Ectodermal cell (in vitro differentiated cells): ENCODE measurements around the gene NAT10.

Source experiments
- H3K27ac ChIP-seq: 2 replicates; pipeline ENCODE4 v1.7.0; 2013; ENCODE audit warnings: mild to moderate bottlenecking, low read depth, low read length; ENCODE audit not compliant: insufficient read depth, poor library complexity, severe bottlenecking
- H3K27me3 ChIP-seq: 2 replicates; pipeline ENCODE4 v1.7.0; 2013; ENCODE audit warnings: mild to moderate bottlenecking, low read length; ENCODE audit not compliant: insufficient read depth, control insufficient read depth, poor library complexity, severe bottlenecking
- H3K36me3 ChIP-seq: one replicate; pipeline ENCODE4 v1.7.0; 2013; ENCODE audit warnings: low read length; ENCODE audit not compliant: control insufficient read depth, insufficient read depth
- H3K4me1 ChIP-seq: one replicate; pipeline ENCODE4 v1.7.0; 2013; ENCODE audit warnings: low read length; ENCODE audit not compliant: control insufficient read depth, insufficient read depth
- H3K4me3 ChIP-seq: 2 replicates; pipeline ENCODE4 v1.7.0; 2013; ENCODE audit warnings: low read depth, low read length, control low read depth; ENCODE audit not compliant: insufficient read depth
- H3K9me3 ChIP-seq: 2 replicates; pipeline ENCODE4 v1.7.0; 2013; ENCODE audit warnings: mild to moderate bottlenecking, low read length, moderate library complexity; ENCODE audit not compliant: control insufficient read depth
- WGBS, 2 experiments: methylation state at CpG; one replicate each; pipeline ENCODE4 v1.1.7; 2013; ENCODE audit warnings: missing lambda C conversion rate in 2 of 2; 5-methylcytosine and 5-hydroxymethylcytosine counted together

The NAT10 gene

DNA sequence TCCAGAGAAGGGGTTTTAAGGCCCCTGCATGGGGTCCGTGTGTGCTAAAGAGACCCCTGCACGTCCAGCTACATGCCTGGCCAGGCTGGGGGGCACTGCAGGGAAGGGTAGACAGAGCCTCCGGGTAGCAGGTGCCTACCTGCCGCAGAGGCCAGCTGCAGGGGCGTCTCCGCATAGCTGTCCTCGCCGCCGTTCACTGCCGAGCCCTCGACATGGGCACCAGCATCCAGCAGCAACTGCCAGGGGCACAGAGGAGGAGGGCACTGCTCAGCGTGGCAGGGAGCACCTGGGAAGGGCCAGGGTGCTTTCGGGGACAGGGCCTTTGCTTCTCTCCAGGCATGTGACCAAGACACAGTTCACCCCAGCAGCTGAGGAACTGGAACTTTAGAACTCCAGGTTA is 59.7 kb downstream of the NAT10 start:
- Histone ChIP-seq H3K4me1 (no peaks in the 10 kb centered on the region), H3K27me3 (no peaks in the 10 kb centered on the region), H3K4me3 (no peak overlapping the region), H3K9me3 (no peaks in the 10 kb centered on the region), H3K27ac (no peak overlapping the region), H3K36me3 (no peaks in the 10 kb centered on the region)
- WGBS, 2 experiments: 93% methylated on average over 13 of the region's 13 CpGs

DNA sequence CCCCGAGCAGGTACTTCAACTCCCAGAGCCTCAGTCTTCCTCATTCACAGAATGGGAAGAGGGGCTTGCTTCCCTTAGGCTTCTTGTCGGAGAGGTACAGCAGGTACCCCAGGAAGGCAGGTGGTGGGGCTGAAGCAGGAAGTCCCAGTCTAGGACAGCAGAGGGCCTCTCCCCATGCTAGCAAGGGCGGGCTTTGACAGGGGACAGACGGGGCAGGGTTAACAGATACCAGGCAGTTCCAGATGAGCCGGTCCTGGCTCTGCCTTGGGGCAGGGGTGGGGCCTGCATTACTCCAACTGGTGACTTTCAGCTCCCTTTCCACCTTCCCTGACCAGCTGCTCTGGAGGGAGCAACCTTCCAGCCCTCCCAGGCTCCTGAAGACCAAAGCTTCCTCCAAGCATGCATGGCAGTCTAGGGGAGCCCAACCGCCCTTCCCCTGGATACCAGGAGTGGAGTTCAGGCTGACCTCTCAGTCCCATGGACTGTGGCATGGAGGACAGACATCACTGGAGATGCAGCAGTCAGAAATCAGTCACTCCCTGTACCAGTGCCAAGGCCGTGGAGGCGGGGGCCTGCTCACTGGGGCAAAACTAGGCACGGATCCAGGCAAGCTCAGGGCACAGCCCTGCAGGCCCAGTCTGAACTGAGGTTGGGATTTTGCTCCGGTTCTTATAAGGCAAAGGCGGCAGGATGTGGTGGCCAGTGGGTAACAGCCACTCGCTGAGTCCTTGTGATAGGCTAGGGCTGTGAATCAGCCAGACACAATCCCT is 60.5 kb downstream of the NAT10 start:
- no peak overlapping the region for H3K27ac ChIP-seq
- WGBS, 2 experiments: 89 to 90% methylated on average over 12 of the region's 12 CpGs
- H3K9me3 ChIP-seq: no peaks in the 10 kb centered on the region
- H3K4me1 ChIP-seq: no peaks in the 10 kb centered on the region
- no peak overlapping the region for H3K4me3 ChIP-seq
- no peaks in the 10 kb centered on the region for H3K36me3 ChIP-seq
- H3K27me3 ChIP-seq: no peaks in the 10 kb centered on the region

DNA sequence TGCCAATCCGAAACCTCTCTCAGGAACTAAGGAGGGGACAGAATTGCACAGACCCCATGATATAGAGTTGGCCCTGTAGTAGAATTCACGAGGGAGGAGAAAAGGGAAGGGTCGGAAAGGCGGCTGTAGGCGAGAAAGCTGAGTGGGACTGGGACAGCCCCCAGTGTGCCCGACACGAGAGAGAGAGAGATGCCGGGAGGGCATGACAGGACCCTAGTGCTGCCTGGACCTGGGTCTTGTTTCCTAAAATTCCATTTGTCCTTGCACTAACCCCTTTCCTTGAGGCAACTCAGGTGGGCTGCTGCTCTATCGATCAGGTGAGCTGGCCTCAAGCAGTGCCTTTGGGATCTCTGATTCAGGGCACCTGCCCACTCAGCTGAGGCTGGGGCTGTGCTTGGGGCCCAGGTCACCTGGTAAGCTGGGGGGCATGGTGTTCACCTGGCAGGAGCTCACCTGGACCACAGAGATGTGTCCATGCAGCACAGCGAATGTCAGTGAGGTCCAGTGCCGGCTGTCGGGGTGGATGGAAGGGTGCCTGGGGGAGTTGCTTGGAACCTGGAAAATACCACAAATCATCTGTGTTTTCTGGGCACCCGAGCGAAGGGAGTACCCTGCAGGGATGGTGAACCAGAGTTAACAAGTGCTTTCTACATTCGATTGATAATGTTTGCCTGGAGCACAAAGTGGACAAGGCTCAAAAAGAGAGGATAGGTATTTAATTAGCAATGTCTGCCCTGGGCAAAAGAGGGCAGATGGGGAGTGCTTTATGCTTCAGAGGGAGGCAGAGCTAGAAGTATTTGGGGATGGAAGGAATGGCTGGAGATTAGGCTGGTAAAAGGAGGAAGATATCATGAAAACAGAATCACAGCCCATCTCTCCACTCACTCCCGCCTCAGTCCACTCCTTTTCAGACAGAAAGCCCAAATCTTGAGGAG is 61.6 kb downstream of the NAT10 start:
- Histone ChIP-seq H3K9me3 (no peaks in the 10 kb centered on the region), H3K27me3 (no peaks in the 10 kb centered on the region), H3K4me1 (no peaks in the 10 kb centered on the region), H3K4me3 (no peak overlapping the region), H3K27ac (no peak overlapping the region), H3K36me3 (no peaks in the 10 kb centered on the region)
- 95 to 96% methylated on average over 16 of the region's 16 CpGs for WGBS, 2 experiments

DNA sequence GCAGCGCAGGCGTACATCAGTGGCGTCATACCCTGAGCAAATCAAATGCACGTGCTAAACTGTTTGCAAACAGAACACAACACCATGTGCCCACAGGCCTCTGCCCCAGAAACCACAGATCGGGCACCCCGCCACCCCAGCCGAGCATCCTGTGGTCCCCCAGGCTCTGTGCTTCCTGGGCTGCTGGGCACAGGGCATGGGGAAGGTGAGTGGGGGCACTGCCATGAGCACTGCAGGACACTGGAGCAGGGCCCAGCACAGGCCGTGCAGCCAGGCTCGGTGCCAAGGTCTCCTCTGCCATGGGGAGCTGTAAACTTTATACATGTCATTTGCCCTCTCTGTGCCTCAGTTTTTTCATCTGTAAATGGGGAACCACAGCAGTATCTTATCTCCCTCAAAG is 62.5 kb downstream of the NAT10 start:
- no peak overlapping the region for H3K27ac ChIP-seq
- no peak overlapping the region for H3K4me3 ChIP-seq

DNA sequence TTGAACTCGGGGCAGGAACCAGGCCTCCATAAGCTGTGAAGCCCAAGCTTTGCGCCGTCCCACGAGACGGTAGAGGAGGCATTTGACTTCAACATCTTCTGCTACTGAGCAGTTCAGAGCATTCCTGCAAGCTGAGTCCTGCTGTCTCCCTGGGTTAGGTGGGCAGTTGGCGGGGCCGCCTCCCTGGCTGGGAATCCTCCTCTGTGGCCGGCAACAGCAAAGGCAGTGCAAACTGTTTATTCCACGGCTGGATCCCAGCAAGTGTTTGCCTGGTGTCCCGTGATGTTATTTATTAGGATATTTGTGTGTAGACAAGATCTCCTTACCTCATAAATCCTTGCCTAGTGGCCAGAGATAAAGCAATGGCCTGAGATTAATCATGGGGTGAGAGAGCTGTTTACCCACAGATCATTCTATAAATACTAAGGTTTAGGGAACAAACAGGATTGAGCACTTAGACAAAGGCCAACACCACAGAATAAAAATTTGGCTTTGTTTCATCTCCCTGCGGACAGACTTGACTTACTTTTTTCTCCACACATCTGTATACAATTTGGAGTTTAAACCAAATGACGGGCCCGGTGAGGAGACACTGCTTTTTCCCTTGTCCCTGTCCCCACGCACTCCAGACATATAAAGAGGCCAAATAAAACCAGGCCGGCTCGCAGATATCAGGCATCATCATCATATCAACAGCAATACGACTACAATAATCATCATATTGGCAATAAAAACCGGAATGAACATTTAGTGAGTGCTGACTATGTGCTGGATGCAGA is 63.4 kb downstream of the NAT10 start:
- no peaks in the 10 kb centered on the region for H3K27me3 ChIP-seq
- H3K4me3 ChIP-seq: no peak overlapping the region
- H3K4me1 ChIP-seq: no peaks in the 10 kb centered on the region
- H3K27ac ChIP-seq: no peak overlapping the region
- no peaks in the 10 kb centered on the region for H3K9me3 ChIP-seq
- WGBS, 2 experiments: 88 to 89% methylated on average over 18 of the region's 18 CpGs
- H3K36me3 ChIP-seq: no peaks in the 10 kb centered on the region

More for the DNA sequence above, 62.5 kb downstream of the NAT10 start:
- no peaks in the 10 kb centered on the region for H3K36me3 ChIP-seq
- 97% methylated on average over 9 of the region's 9 CpGs for WGBS, 2 experiments
- H3K4me1 ChIP-seq: no peaks in the 10 kb centered on the region
- H3K27me3 ChIP-seq: no peaks in the 10 kb centered on the region
- H3K9me3 ChIP-seq: no peaks in the 10 kb centered on the region

DNA sequence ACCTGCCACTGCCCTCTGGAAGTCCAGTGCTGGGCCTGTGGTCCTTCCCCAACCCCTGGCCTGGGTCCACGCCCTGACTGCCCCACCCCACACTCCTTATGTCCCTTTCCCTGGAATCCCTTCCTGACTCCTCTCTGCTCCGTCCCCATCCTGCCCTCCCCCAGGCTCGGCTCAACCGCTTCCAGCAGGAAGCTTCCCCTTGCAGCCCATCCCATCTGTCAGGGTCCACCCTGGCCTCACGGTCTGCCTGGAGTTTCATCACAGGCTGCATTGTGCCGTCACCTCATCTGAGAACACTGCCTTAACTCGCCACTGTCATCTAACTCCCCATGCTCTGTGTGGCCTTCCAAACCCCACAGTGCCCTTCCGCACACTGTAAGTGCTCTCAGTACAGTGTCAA is 64.3 kb downstream of the NAT10 start:
- WGBS, 2 experiments: 80 to 81% methylated on average over 8 of the region's 8 CpGs

DNA sequence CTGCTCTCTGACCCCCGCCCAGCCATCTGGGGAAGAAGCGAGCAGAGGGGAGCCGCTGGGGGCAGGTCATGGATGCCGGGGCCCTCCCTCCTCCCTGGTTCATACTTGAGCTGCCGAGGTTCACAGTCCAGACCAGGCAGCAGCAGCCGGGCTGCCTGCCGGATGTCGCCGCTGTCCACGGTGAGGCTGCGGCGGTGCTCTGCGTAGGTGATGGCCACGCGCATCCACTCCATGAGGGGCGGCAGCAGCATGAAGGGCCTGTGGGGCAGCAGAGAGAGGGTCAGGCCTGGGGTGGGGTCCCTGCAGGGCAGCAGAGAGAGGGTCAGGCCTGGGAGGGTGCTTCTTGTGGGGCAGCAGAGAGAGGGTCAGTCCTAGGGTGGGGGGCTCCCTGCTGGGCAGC is 67.6 kb downstream of the NAT10 start:
- H3K27ac ChIP-seq: no peak overlapping the region
- H3K4me1 ChIP-seq: no peaks in the 10 kb centered on the region
- no peaks in the 10 kb centered on the region for H3K36me3 ChIP-seq
- WGBS, 2 experiments: 95 to 97% methylated on average over 16 of the region's 16 CpGs
- H3K4me3 ChIP-seq: no peak overlapping the region
- H3K27me3 ChIP-seq: peaks cover 12% of the 10 kb centered on the region
- H3K9me3 ChIP-seq: no peaks in the 10 kb centered on the region

More for the DNA sequence above, 64.3 kb downstream of the NAT10 start:
- Histone ChIP-seq H3K9me3 (no peaks in the 10 kb centered on the region), H3K4me1 (no peaks in the 10 kb centered on the region), H3K27me3 (peaks cover 1% of the 10 kb centered on the region), H3K27ac (no peak overlapping the region), H3K4me3 (no peak overlapping the region), H3K36me3 (no peaks in the 10 kb centered on the region)

DNA sequence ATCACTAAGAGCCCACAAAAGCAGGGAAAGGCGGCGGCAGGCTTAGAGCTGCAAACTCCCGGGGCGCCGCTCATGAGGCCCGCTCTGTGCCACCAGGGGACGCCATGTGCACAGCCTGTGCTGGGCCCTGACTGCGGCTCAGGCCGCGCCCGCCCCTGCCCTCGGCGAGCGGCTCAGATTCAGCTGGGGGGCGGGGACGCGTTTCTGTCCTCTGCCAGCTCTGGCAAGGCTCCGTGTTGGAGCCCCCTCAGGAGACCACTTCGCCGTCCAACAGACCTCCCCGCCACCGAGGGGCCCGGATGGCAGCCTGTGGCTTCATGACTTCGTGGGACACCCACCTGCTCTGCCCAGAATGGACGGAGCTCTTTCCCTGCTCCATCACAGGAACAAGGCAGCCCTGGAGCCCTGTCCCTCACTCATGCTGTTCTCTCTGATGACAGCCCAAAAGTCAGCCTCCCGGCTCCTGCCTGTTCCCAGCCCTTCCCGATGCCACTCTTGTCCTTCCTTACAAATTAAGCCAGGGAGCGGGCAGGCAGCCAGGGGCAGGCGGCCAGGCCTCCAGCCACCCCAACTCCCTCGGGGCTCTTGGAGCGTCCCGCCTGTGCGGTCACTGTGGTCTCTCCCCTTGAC is 69.1 kb downstream of the NAT10 start:
- H3K4me3 ChIP-seq: no peak overlapping the region
- no peaks in the 10 kb centered on the region for H3K9me3 ChIP-seq
- H3K4me1 ChIP-seq: no peaks in the 10 kb centered on the region
- H3K27me3 ChIP-seq: peaks cover 12% of the 10 kb centered on the region
- no peak overlapping the region for H3K27ac ChIP-seq
- WGBS, 2 experiments: 13 to 14% methylated on average over 33 of the region's 33 CpGs
- no peaks in the 10 kb centered on the region for H3K36me3 ChIP-seq

DNA sequence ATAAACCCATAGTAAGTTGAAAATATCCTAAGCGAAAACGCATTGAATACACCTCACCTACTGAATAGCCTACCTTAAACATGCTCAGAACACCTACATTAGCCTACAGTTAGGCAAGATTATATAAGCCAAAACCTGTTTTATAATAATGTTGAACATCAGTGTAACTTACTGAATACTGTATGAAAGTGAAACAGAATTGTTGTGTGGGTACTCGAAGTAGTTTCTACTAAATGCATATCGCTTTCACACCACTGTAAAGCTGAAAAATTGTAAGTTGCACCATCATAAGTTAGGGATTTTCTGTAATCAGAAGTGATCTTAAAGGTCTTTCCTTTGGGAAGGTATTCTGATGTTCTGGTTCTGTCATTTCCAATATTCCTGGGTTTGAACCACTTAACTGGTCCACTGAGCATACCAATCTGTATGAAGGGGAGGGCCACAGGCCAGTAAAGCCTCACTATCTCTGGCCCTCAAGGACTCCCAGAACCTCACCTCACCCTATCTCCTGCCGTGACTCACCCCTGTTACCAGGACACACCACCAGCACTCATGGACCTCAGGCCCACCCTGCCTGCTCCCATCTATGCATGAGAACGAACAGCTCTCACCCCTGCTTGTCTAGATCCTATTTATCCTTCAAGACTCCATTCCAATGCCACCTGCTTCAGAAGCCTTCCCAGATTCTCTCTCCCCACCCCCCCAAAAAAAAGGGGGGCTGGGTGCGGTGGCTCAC is 70.0 kb downstream of the NAT10 start:
- no peaks in the 10 kb centered on the region for H3K4me1 ChIP-seq
- 95% methylated on average over 7 of the region's 7 CpGs for WGBS, 2 experiments
- no peaks in the 10 kb centered on the region for H3K9me3 ChIP-seq
- no peaks in the 10 kb centered on the region for H3K36me3 ChIP-seq
- no peak overlapping the region for H3K4me3 ChIP-seq
- no peak overlapping the region for H3K27ac ChIP-seq
- peaks cover 12% of the 10 kb centered on the region for H3K27me3 ChIP-seq
